ENCODE results near the gene SELENOW.
"Not testable (repeated sequence)": the region's sequence is repeated elsewhere in the genome, so short reads cannot be mapped to it uniquely, and the experiment has no call there.

The SELENOW gene

GRCh38 chr19:47756953-47757608, 21.4 kb upstream of the SELENOW start:
- no peak for FAIRE-seq

- FAIRE-seq, result no peak
Measured at GRCh38 chr19:47757617-47758442, 20.7 kb upstream of the SELENOW start.

GRCh38 chr19:47758443-47758804, 20.1 kb upstream of the SELENOW start:
- FAIRE-seq, result no peak

- FAIRE-seq, result no peak
Measured at GRCh38 chr19:47760632-47760999, 17.9 kb upstream of the SELENOW start.

- FAIRE-seq, result no peak
Measured at GRCh38 chr19:47761566-47761965, 16.9 kb upstream of the SELENOW start.

GRCh38 chr19:47762151-47762550, 16.4 kb upstream of the SELENOW start:
- no peak for FAIRE-seq

GRCh38 chr19:47762615-47763308, 15.7 kb upstream of the SELENOW start:
- no peak for FAIRE-seq

GRCh38 chr19:47764705-47765104, 13.8 kb upstream of the SELENOW start:
- not testable (repeated sequence) for FAIRE-seq

- FAIRE-seq, result no peak
Measured at GRCh38 chr19:47765523-47766358, 12.8 kb upstream of the SELENOW start.

GRCh38 chr19:47766359-47766620, 12.2 kb upstream of the SELENOW start:
- no peak for FAIRE-seq

GRCh38 chr19:47766670-47767069, 11.8 kb upstream of the SELENOW start:
- no peak for FAIRE-seq

GRCh38 chr19:47767349-47767748, 11.2 kb upstream of the SELENOW start:
- no peak for FAIRE-seq

- FAIRE-seq, result no peak
Measured at GRCh38 chr19:47768604-47769003, 9.9 kb upstream of the SELENOW start.

- FAIRE-seq, result no peak
Measured at GRCh38 chr19:47769534-47769933, 9.0 kb upstream of the SELENOW start.

GRCh38 chr19:47771291-47771690, 7.2 kb upstream of the SELENOW start:
- FAIRE-seq, result not testable (repeated sequence)

- no peak for FAIRE-seq
Measured at GRCh38 chr19:47776568-47776967, 1.9 kb upstream of the SELENOW start.

GRCh38 chr19:47777245-47778048, 1.1 kb upstream of the SELENOW start:
- FAIRE-seq, result not testable (repeated sequence)

- no peak for FAIRE-seq
Measured at GRCh38 chr19:47778954-47779351, 450 bp downstream of the SELENOW start.

GRCh38 chr19:47779524-47780214, 1.2 kb downstream of the SELENOW start:
- no peak for FAIRE-seq

- no peak for FAIRE-seq
Measured at GRCh38 chr19:47780215-47780551, 1.7 kb downstream of the SELENOW start.

- FAIRE-seq, result no peak
Measured at GRCh38 chr19:47781590-47782262, 3.2 kb downstream of the SELENOW start.

All from endometrium (tissue), 2 donors.